HG03439 (cell line): ENCODE measurements around the gene CCDC149.

Experiments used
- ATAC-seq: cut with Tn5 transposase; IDR thresholded peaks from one replicate; pipeline ENCODE4 v1.9.1; 2021; ENCODE audit warnings: mild to moderate bottlenecking, moderate library complexity; ENCODE audit not compliant: unreplicated experiment

Gene CCDC149

DNA sequence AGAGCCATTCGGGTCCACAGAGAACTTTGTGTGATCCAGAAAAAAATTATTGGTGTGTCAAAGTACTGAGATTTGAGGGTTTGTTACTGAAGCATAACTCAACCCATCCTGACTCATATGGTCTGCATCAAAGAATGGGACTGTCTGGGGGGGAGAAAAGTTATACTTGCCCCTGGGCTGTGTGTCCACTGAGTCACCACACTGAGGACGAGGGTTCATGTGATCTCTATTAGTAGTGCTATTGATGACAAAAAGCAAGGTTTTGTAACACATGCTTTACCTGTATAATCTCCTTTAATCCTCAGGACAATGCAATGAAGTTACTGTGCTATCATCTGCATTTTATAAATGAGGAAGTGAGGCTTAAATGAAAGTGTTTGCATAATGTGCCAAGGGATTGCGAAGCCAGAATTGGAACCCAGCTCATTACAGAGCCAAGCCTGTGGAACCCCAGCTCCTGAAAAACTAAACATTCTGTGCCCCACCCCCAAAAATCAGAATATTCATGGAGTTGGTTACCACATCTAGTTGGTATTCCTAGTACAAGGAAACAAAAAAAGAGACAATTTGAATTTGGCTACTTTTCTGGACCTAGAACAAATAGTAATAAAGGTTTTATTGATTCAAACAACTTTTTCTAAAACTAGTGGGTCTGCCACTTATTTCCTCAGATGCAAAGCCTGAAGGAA lies 31.2 kb downstream of the CCDC149 start:
- ATAC-seq = no peak

- no peak for ATAC-seq
Measured at GRCh38 chr4:24880186-24880585, 32.7 kb downstream of the CCDC149 start.

DNA sequence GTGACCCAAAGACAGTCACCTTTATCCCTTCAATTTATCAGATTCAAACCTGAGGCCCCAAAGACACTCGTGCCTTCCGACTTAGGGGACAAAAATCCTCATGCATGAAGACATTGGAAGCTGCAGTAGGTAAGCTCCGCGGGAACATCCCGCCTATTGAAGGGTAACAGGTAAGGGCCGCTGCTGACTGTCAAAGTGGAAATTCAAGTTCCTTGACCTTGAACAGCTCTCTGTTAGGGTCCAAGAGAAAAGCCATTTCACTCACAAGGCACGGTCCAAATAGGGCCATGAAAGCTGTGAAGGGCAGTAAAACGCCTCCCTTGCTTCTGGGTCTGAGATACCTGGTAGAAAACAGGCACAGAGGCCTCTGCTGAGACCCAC lies 34.2 kb downstream of the CCDC149 start:
- no peak for ATAC-seq

DNA sequence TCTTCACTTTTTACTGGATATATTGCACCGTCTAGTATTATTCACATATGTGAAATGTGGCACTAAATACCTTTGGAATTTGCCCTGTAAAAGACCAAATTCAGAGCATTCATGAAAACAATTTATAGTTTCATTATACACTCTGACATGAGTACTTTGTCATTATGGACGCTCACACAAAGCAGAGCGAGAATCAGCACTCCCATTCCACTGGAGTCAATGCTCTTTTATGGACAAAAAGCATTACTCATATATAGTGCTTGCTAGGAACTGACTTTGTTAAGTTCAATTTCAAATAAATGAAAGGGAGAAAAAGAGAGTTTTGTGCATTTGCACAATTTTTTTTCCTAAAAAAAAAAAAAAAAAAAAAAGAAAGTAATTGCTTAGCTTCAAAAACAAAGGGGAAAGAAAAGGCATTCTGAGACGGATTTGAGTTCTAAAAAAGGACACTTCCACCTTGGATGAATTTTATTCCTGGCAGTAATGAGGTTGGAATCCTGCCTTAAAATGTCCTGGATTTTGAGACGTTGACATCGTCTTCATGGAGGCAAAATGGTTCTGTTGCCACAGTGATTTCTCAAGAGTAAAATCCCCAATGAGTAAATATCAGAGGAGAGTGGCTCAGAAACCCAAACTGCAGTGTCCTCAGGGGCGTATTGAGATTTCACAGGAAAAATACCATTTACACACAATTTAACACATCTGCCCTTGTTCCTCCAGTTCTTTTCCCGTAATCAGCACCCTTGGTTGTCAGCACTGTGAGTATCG lies 34.8 kb downstream of the CCDC149 start:
- ATAC-seq = no peak

- ATAC-seq = no peak
Measured at GRCh38 chr4:24876431-24876830, 36.4 kb downstream of the CCDC149 start.

DNA sequence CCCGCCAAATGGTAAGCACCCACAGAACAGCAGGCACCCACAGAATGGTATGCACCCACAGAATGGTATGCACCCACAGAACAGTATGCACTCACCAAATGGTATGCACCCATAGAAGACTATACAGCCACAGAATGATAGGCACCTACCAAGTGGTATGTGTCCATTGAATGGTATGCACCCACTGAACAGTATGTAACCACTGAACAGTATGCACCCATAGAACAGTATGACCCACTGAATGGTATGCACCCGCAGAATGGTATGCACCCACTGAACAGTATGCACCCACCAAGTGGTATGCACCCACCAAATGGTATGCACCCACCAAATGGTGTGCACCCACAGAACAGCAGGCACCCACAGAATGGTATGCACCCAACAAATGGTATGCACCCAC lies 40.1 kb downstream of the CCDC149 start:
- ATAC-seq = no peak

DNA sequence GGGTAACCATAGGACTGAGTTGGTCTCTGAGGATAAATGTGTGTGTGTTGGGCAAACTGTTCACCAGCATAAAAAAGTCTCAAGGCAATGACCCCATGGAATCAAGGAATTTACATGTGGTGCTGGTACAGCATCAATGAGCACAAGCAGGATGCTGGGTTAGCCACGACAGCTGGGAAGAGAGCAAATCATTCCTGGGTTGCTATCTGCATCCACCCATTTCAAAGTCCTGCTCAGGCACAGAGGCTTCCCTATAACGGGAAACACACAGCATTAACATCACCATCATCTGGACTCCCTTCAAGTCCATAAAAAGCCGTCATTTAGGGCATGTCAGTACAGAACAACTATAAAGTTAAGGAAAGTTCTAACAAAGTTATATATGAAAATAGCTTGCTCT lies 41.6 kb downstream of the CCDC149 start:
- ATAC-seq = no peak

GRCh38 chr4:24867766-24868296 lies 45.0 kb downstream of the CCDC149 start:
- ATAC-seq = no peak

- ATAC-seq = no peak
Measured at GRCh38 chr4:24867251-24867650, 45.6 kb downstream of the CCDC149 start.

DNA sequence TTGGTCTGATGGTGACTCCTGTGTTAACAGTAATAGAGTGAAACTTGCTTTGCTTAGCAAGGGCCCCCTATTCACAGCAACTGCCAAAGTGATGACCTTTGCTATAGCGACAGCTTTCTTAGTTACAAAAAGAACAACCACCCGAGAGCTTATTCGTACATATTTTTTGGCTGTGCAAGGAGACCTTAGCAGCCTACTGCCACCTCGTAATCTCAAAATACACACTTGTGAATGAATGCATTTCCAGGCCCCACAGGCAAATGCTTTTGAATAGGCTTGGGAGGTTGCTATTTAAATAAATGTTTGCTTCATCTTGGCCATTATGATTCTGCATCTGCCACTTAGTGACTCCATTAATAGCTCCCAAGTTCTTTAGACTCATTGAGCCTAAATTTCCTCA lies 47.4 kb downstream of the CCDC149 start:
- ATAC-seq = no peak

DNA sequence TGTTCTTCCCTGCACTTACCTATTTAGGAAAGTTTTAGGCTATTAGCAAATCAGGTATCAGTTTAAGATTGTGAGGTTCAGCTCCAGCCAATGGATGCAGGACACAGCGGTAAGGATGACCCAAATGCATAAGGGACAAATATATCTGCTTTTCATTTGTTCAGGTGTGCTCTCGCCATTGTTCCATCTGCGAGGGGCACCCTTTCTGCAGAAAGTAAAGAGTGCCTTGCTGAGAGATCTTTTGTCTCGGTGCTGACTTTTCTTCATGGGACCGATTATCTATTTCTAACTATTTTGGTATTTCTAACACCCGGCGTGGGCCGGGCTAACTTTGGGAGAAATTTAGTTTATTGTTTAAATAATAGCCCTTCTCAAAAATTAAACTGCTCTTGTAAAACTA lies 49.0 kb downstream of the CCDC149 start:
- no peak for ATAC-seq

- peak; percentile 60 for ATAC-seq
Measured at GRCh38 chr4:24862073-24862751, 50.6 kb downstream of the CCDC149 start.

- ATAC-seq = no peak
Measured at GRCh38 chr4:24858550-24858949, 54.3 kb downstream of the CCDC149 start.

DNA sequence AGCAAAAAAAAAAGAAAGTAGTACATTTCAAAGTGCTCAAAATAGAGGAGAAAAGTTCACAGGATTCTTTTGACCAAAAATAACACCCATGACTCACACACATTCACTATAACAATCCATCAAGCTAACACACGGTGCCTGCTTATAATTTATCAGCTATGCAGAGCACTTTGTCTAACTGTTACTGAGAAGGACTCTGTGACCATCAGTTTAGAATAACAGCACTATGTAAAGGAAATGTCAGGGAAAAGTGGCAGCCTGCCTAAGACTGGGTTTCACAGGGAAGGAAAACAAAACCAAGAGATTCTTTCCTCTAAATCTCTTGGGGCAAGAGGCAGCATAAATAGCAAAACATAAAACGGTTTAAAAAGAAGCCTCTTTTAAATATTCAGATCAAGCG lies 54.8 kb downstream of the CCDC149 start:
- no peak for ATAC-seq

- peak; percentile 91 for ATAC-seq
Measured at GRCh38 chr4:24856586-24856985, 56.3 kb downstream of the CCDC149 start.

DNA sequence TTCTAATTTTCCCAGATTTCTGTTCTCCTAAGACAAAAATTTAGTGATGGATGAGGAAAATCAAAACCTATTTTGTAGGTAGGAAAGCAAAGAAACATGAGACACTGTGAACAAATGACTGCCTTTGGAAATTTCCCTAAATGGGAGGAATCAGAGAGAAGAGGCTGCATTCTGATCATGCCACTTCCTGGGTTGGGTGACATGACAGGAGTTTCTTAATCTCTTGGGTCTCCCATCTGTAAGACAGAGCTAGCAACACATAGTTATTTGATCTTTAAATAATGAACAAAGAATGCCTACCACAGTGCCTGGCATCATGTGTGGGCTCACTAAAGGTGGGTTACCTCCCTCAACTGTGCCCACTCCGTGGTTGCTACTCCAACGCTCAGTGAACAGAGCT lies 57.1 kb downstream of the CCDC149 start:
- no peak for ATAC-seq

- ATAC-seq = no peak
Measured at GRCh38 chr4:24853142-24853541, 59.7 kb downstream of the CCDC149 start.

DNA sequence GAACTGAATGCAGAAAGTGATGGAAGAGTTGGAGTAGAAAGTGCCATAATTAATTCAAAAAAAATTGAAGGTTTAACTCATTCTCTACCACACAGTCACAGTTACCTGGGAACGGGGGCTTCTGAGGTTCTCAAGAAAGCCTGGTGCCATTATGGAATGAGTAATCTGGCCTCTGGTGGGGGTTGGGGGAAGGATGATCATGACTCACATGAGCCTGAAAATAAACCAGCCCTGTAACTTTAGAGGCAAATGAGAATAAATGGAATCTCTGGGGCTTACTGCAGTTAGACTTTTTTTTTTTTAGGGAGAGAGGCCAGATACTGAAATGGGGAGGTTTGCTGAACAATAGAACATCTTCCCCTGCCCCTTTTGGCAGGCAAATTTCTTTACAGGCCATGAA lies 62.2 kb downstream of the CCDC149 start:
- no peak for ATAC-seq

- ATAC-seq = no peak
Measured at GRCh38 chr4:24849756-24850155, 63.1 kb downstream of the CCDC149 start.

DNA sequence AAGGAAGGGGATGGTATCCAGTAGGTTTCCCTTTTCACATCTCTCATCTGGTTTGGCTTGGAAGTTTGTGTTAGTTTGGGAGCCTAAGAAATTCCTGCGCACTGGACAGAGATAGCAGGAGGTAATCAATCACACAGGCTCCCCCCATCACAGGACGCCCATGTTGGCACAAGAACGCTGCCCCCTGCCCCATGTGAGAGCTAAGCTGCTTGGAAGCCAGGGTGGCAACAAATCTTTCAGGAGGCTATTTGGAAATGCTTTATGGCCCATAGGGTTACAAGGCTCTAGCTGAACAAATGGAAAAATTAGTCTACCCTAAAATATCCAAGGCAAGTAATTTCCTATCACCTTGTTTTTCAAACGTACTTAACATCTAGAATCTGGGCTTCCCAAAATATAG lies 63.5 kb downstream of the CCDC149 start:
- ATAC-seq = no peak

DNA sequence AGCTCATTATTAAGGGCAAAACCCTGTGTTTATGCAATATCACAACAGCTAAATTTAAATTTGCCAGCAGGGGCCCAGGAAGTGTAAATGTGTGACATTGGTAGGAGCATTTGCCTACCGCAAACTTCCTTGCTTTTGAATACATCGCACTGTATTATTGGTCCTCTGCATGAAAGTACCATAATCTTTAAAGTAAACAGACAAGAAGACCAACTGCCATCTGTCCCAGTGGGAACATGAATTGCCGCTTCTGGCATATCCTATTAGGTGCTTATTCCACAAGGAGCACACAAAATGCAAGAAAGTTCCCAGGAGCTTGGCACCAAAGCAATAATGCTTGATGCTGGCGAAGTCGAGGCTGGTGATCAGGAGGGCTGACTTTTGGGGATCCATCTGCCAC lies 66.1 kb downstream of the CCDC149 start:
- ATAC-seq = no peak

GRCh38 chr4:24845902-24846301 lies 66.9 kb downstream of the CCDC149 start:
- no peak for ATAC-seq
